ENCODE results near the gene RILPL2.
"Not testable (repeated sequence)": the region's sequence is repeated elsewhere in the genome, so short reads cannot be mapped to it uniquely, and the experiment has no call there.

The RILPL2 gene

DNA sequence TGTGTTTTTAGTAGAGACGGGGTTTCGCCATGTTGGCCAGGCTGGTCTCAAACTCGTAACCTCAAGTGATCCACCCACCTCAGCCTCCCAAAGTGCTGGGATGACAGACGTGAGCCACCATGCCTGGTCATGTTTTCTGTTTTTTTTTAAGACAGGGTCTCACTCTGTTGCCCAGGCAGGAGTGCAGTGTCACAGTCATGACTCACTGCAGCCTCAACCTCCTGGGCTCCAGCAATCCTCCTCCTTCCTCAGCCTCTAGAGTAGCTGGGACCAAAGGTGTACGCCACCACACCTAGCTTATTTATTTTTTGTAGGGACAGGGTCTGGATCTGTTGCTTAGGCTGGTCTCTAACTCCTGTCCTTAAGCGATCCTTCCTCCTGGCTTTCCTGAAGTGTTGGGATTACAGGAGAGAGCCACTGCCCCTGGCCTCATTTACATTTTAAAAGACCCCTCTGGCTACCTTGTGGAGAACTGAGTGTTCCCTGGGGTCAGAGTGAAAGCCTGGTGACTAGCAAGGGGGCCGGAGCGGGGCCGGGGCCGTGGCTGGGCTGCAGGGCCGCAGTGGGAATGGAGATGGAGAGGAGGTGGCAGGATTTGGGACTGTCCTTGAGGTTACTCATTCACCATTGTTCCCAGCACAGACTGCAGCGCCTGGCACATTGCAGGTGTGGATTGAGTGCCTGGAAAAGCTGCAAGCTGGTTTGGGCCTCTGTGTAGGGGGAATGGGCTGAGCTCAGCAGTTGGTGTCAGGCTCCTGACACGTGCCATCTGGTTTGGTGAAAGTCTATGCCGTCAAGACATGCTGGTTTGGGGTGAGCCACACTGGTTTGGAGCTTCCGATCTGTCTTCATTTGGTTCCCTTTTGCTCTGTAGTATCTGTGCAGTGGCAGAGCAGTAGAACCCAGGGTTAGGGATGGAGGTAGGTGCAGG, 34.5 kb downstream of the RILPL2 start:
- no peak for DNase-seq

DNA sequence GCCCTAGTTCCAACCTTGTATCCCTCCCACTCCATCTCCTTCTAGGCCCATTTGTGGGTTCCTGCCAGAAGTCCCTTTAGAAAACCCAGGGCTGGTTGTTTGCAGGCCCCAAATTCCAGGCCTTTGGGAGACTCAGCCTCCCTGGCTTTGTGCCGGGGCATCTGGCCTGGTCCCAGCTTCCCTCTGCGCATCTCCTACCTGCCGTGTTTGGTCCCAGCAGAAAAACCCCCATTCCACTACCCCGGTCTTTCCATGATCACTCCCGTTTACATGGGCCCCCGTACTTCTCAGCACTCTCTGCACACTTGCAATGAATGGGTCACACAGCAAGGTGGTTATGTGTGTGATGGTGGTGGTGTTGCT, 37.2 kb downstream of the RILPL2 start:
- DNase-seq = no peak

DNA sequence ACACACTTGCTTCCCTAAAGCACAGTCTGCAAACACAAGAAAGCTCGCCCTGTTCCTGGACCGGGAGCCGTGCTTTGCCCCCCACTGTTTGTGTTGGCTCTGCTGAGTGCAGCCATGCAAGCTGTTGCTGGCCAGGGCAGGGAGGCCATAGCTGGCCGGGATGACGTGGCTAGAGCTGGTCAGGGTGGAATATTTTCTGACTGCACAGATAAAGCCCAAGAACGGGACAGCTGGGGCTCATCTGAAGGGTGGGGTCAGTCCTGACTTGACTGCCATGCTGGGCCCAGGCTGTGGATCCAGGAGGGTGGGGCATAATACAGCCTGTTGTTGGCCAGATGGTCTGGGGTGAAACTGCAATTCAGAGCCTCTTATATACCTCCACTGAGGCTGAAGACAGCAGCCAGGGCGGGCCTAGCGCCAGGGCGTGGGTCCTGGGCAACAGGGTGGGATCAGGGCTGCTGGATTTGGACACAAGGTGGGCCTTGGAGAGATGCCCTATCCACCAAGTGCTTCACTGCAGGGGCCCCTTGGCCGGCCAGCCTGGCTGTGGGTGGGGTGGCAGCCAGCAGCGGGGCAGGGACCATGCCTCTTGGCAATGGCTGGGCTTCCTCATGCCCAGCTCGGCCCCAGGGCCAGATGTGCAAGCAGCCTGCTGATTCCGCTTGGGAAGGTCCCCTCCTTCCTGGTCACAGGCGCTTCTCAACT, 37.8 kb downstream of the RILPL2 start:
- DNase-seq = no peak

DNA sequence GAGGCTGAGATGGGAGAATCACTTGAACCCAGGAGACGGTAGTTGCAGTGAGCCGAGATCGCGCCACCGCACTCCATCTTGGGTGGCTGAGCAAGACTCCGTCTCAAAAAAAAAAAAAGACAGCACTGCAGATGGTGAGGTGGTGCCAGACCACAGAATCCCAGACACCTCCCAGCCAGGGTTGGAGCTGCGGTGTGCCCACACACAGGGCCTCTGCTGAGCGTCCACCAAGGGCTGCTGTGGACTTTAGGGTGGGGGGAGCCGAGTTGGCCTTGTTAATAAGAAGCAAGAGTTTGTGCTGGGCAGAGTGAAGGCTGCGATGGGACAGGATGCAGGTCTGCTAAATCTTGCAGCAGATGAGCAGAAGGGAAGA, 38.3 kb downstream of the RILPL2 start:
- no peak for DNase-seq

DNA sequence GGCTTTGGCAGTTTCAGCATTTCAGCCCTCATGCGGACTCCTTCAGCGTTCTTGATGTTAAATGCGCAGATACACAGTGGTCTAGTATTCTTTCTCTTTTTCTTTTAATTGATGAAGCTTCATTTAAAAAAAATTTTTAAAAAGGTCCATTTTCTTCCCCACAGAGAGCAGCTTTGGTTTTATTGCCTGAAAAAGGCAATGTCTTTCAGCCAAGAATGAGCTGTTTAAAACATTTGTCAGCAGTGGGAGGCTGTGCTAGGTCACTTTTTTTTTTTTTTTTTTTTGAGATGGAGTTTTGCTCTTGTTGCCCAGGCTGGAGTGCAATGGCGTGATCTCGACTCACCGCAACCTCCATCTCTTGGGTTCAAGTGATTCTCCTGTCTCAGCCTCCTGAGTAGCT, 39.1 kb downstream of the RILPL2 start:
- DNase-seq = no peak

DNA sequence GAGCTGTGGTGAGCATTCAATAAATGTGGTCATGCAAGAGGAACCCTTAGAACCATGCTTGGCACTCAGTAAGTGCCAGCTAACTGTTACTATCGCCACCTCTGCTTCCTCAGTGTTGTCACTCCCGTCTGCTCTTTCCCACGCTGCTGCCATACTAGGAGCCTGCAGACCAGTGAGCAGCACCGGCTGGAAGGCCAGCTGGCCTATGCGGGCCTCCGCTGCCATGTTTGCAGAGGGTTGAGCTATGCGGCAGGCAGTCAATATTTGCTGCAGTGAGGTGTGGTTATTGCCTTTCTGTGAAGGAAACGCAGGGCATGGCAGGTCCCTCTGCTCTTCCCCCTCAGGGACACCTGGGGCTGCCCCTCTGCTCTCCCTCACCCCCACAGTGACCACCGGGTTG, 39.5 kb downstream of the RILPL2 start:
- DNase-seq = no peak

DNA sequence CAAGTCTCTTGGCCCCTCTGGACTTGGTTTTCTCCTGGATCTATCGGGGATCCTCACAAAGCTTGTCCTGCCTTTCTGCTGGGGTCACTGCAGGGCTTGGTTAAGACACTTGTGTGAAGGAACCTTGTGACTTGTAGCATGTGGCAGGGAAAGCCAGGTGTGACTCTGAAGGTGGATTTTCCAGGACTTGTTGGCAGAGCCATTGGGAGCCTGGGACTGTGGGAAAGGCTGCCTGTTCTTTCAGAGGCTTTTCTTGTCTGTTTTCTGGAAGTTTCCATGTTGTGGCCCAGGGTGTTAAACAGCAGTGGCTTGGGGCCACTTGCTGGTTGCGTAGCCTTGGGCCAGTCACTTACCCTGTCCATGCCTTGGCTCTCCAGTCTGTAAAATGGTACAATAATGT, 39.9 kb downstream of the RILPL2 start:
- no peak for DNase-seq

DNA sequence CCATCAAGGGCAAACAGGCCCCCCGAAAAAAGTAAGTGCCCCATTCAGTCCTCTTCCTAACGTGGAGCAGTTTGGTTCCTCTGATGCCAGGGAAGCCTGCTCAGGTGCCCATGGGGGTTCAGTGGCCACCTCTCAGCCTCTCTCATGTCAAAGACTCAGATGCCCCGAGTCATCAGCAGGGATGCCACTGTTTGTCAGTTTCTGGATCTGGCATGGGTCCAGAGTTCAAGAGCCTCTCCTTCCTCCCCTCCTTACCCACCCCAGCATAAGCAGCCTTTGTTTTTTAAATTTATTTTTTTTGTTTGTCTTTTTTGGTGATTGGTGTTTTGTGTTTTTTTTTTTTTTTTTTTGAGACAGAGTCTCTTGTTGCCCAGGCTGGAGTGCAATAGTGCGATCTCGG, 41.2 kb downstream of the RILPL2 start:
- no peak for DNase-seq

DNA sequence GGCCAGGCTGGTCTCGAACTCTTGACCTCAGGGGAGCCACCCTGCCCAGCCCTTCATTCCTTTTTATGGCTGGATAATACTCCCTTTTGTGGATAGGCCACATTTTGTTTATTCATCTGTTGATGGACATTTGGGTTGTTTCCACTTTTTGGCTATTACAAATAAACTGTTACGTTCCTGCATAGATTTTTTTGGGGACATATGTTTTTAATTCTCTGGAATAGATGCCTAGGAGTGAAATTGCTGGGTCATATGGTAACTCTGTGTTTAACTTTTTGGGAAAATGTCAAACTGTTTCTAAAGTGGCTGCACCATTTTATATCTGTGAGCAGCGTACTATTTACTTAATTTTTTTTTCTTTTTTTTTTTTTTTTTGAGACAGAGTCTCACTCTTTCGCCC, 42.7 kb downstream of the RILPL2 start:
- no peak for DNase-seq

DNA sequence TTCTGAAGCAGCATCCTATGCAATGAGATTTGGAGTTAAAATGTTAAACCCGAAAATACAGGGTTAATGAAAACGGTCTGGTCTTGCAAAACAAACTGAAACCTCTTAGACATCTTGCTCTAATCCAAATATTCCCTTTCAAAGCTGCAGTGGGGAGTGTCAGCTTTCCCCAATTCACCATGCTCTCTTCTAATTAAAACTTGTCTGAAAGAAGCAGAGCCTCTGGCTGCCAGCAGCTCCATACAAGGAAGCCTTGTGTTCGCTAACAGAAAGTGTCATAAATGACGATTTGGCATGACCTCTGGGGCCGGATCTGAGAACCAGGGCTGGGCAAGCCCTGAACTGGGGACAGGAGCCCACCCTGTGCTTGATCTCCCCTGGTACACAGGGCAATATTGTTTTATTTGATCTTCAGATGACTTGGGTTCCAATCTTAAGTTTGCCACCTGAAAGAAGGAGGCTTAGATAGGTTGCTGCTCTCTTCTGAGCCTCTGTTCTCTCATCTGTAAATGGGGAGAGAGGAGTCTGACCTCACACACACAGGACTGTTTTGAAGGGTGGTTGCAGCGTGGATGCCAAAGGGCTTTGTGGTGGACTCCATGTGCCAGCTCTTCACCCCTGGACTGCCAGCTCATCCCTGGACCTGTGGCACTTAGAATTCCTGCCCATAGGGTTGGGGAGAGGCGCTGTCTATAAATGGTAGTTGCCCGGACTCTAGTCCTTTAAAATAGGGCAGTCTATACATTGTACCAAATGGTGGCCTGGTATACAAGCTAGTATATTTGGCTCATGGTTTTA, 44.7 kb downstream of the RILPL2 start:
- DNase-seq = no peak

DNA sequence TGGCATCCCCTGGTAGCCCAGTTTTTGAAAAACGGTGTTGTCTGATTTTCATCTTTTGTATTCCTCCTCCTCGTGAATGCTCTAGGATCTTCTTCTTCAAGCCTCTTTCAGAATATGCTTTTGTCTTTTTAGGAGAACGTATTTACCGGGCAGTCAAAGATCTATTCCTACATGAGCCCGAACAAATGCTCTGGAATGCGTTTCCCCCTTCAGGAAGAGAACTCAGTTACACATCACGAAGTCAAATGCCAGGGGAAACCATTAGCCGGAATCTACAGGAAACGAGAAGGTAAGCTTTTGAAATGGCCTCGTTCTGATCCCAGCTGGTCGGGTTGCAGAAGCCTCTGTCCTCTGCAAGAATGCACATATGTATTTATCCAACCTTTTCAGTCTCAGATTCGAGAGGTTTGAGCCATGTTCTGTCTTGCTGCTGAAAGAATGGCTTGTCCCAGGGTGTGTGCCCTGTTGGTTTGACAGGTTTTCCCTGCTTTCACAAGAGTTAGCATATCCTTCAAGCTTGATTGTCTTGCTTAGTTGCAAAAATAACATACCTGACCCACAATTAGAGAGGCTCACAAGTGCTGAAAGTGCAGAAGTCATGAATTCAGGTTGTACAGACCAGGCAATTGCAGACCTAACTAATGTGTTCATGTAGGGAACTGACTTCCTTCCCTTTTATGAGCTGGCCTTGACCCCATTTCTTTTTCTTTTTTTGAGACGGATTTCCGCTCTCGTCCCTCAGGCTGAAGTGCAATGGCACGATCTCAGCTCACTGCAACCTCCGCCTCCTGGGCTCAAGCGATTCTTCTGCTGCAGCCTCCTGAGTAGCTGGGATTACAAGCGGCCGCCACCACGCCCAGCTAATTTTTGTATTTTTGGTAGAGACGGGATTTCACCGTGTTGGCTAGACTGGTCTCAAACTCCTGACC, 45.7 kb downstream of the RILPL2 start:
- no peak for DNase-seq

DNA sequence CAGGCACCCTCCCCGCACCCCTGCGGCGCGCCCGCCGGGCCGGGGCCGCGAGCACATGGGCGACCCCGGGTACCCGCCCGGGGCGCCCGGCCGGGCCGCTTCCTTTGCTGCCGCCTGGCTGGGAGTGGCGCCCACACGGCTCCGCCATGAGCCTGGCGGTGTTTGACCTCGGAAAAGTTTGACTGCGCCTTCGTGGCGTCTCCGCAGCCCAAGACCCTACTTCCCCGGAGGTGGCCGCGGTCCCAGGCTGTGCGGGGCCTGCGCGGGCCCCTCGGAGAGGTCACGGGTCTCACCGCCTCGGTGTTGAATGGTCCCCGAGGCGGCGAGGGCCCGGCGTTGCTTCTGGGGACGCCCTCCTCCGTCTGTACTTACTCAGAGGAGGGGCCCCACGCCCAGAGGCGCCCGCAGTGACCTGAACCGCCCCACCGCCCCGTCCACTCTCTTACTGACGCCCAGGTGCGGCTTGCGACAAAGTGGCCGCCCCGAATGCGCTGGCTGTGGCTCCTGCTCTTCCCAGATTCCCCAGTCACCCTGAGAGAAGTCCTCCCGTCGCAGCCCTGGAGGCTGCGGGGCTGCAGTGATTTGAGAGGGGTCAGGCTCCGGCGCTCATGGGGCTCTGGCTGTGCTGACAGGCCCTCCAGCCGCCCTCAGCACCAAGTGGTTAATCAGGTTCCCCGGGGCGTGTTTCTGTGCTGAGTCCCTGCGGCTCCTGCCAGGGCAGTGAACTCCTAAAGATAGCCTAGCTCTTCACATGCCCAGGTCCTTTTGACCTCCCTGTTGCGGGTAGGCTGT, 46.7 kb downstream of the RILPL2 start:
- no peak for DNase-seq

DNA sequence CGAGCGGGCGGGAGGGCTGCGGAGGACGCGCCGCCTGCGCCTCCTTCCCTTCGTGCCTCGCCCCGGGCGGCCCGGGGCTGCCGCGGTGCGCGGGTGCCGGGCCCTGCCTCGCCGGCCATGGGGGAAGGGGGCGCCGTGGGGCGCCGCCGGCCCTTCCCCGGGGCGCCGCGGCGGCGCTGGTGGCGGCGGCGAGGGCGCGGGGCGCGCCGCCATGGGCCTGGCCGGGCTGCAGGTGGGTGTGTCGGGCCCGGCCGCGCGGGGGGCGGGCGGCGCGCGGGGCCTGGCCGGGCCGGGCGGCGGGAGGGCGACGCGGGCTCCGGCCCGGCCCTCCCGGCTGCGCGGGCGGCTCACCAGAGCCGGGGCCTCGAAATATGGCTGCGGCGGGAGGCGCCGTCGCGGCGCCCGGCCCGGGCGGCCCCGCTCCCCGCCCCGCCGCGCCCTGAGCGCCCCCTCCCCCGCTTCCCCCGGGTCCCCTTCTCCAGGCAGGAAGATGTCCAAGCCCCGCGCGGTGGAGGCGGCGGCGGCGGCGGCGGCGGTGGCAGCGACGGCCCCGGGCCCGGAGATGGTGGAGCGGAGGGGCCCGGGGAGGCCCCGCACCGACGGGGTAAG, 47.4 kb downstream of the RILPL2 start:
- DNase-seq = no peak

DNA sequence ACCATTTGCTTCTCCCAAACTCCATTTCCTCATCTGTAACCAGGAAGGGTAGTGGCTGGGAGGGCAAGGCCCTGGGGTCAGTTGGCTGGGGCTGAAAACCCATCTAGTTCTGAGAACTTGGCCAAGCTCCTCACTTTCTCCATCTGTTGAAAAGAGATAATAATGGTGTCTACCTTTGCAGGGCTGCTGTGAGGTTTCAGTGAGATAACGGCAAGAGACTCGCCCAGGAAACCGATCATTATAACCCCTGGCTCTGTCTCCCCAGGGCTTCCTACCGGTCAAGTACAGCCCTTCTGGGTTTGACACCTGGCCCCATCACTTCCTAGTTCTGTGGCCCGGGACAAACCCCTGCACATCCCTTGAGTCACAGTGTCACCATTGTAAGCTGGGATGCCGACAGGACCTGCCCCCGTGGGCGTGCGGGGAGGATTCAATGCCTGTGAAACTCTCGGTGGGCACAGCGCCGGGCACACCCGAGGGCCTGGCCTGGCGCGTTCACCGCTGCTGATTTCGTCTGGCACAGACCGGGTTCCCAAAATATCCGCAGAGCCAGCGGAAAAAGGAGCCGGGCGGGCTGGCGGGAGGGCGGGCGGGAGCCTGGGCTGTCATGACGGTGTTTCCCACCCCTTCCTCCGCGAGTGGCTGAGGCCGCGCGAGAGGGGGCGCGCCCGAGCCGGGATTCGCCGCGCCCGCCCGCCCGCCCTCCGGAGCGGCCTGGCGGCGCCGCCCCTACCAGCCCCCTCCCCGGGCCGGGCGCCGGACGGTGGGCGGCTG, 48.1 kb downstream of the RILPL2 start:
- DNase-seq = peak; percentile 59

DNA sequence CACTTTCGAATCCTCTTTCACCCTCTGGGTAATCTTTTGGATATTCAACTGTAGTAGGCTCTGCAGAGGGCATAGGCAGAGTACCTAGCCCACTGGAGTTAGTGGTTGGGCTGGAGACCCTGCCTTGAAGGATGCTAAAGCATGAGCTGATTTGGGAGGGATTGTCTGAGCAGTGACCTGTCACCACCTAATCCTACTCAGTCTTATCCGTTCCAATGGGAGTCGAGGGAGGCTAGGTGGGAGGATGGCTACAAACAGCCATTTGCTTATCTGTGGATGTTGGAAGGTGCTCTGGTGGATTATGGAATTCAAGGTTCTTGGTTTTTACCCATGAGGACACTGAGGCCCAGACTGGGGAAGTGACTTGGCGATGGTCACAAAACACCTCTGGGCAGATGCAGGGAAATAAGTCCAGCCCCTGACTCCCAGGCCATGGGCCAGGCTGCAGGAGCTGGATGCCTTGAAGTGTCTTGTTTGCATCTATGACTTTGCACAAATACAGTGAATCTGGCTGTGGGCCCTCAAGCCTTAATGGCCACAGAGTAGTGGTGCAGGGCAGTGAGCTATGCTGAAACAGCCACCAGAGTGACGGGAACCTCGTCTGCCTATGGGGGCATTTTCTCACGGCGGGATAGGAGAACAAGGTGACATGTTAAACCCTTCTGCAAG, 48.8 kb downstream of the RILPL2 start:
- DNase-seq = no peak

DNA sequence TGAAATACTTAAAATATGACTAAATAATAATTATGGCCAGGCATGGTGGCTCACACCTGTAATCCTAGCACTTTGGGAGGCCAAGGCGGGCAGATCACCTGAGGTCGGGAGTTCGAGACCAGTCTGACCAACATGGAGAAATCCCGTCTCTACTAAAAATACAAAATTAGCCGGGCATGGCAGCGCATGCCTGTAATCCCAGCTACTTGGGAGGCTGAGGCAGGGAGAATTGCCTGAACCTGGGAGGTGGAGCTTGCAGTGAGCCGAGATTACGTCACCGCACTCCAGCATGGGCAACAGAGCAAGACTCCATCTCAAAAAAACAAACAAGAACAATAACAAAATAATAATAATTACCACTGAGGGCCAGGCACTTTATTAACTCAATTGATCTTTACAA, 50.9 kb downstream of the RILPL2 start:
- not testable (repeated sequence) for DNase-seq

DNA sequence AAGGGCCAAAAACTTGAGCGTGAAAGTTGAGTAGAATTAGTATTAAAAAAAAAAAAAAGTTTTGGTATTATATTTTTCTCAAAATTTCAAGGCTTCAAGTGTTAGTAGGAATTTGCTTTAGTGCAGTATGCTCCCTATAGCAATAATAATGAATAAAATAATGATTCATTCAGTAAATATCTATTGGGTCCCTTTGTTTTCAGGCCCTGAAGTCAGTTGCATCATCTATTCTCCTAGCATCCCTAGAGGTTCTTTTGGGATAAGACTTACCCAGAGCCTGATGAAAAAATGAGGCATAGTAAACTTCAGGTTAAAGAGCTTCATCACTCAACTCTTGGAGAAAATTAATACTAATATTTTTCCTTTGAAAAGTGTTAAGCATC, 51.5 kb downstream of the RILPL2 start:
- DNase-seq = no peak

DNA sequence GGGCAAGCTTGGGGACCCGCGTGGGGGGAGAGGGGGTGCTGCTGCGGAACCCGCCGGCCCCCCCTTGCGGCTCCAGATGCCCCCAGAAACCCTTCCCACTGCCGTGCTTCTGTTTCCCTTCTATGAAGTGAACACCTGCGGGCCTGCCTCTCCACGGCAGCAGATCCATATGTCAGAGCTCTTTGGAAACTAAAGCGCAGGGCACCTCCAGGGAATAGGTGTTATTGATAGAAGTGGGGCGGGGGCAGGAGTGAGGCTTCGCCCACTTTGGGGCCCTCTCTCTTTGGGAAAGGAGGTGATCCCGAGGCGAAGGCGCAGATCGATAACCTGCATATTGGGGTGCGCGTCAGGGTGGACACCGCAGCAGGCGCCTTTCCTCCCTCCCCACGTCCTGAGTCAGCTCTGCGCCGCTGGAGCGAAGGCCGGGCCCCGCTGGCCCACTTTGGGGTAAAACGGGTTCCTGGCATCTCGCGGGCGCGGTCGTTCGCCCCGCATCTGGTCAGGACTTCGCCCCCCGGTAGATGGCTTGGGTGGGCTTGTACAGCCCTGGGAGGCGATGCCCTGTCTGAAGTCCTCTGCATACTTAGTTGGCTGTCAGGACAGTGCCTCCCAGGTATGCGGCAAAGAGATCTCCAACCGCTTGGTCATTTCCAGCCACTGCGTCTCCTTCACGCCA, 52.0 kb downstream of the RILPL2 start:
- no peak for DNase-seq

DNA sequence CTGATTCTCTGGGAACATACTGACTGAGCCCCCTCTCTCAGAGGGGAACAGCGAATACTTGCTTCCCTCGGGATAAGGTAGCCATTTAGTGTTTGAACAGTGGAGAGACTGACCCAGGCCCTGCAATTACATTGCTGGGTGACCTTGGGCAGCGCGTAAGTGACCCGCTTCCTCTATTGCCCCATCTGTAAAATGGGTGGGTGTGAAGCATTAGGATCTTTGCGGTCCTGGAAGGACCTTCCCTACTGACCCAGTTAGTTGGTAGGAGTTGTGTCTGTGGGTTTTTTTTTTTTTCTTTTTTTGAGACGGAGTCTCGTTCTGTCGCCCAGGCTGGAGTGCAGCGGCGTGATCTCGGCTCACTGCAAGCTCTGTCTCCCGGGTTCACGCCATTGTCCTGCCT, 53.8 kb downstream of the RILPL2 start:
- DNase-seq = no peak
